Mucosa of stomach (tissue), 1 donor: ENCODE measurements around the gene TTC38.

Source experiments
- H3K27me3 ChIP-seq: one replicate; pipeline ENCODE4 v1.7.0; 2013; ENCODE audit warnings: mild to moderate bottlenecking, low read length; ENCODE audit not compliant: control insufficient read depth, insufficient read depth
- H3K36me3 ChIP-seq: one replicate; pipeline ENCODE4 v1.7.0; 2013; ENCODE audit warnings: low read length; ENCODE audit not compliant: control insufficient read depth, insufficient read depth
- H3K4me1 ChIP-seq: one replicate; pipeline ENCODE4 v1.7.0; 2013; ENCODE audit warnings: mild to moderate bottlenecking, low read length; ENCODE audit not compliant: control insufficient read depth, insufficient read depth
- H3K4me3 ChIP-seq: one replicate; pipeline ENCODE4 v1.7.0; 2013; ENCODE audit warnings: low read length
- H3K9ac ChIP-seq: one replicate; pipeline ENCODE4 v1.7.0; 2013; ENCODE audit warnings: mild to moderate bottlenecking, low read length, moderate library complexity
- H3K9me3 ChIP-seq: one replicate; pipeline ENCODE4 v1.7.0; 2013; ENCODE audit warnings: mild to moderate bottlenecking, low read length, moderate library complexity; ENCODE audit not compliant: control insufficient read depth
- donor health status: Pancreatic carcinoma.

The TTC38 gene

DNA sequence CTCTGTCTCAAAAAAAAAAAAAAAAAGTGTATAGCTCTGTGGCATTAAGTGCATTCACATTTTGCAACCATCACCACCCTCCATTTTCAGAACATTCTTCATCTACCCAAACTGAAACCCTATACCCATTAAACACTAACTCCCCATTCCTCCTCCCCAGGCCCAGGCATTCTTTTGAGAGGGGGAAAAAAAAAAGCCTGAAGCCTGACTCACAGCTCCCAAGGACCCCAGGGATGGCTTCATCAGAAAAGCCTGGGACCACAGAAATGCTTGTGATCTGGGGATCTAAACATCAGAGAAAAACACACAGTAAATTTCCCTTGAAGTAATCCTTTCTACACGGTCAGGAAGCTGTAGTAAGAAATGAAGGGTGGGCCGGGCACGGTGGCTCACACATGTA is 18.2 kb downstream of the TTC38 start:
- Histone ChIP-seq H3K4me3 (no peak overlapping the region), H3K4me1 (peaks cover 5% of the 10 kb centered on the region), H3K9ac (no peak overlapping the region), H3K36me3 (no peaks in the 10 kb centered on the region), H3K27me3 (no peaks in the 10 kb centered on the region), H3K9me3 (no peaks in the 10 kb centered on the region)

DNA sequence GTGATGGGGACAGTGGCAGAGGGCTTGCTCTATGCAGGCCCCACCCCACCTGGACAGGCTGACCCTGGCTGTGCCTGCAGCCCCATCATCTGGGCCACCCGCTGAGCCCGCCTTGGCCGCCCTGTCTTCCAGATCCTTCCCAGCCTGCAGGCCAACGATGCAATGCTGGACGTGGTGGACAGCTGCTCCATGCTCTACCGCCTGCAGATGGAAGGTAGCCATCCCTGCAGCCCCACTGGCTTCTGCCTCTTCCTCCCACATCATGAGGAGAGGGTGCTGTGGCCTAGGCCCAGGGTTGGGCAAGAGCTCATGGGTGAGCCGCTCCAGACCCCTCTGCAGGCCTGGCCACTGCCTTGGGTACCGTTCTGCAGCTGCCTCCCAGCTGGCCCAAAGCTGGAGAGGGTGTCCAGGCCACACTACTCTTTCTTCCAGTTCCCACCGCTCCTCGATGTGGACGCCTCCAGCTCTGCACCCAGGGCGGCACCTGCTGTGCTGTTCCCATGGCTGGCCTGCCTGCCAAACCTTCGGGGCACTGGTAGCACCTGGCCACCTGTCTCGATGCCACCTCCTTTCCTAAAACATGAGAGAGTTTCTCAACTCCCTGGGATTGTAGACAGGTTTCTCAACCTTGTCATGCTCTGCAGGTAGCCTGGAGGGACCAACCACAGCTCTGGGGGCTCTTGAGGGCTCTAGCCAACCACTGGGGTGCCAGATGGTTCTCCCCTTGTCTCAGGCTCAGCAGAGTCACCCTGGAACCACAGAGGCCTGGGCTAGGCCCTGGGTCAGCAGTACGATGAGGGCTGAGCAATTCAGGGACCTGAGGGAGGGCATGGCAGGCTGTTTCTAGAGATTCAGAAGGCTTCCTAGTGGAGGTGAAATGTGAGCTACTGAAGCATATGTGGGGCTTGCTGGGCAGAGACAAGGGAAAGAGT is 19.4 kb downstream of the TTC38 start:
- no peak overlapping the region for H3K9ac ChIP-seq
- H3K36me3 ChIP-seq = no peaks in the 10 kb centered on the region
- H3K4me3 ChIP-seq = no peak overlapping the region
- no peaks in the 10 kb centered on the region for H3K27me3 ChIP-seq
- H3K4me1 ChIP-seq = peaks cover 5% of the 10 kb centered on the region
- no peaks in the 10 kb centered on the region for H3K9me3 ChIP-seq

DNA sequence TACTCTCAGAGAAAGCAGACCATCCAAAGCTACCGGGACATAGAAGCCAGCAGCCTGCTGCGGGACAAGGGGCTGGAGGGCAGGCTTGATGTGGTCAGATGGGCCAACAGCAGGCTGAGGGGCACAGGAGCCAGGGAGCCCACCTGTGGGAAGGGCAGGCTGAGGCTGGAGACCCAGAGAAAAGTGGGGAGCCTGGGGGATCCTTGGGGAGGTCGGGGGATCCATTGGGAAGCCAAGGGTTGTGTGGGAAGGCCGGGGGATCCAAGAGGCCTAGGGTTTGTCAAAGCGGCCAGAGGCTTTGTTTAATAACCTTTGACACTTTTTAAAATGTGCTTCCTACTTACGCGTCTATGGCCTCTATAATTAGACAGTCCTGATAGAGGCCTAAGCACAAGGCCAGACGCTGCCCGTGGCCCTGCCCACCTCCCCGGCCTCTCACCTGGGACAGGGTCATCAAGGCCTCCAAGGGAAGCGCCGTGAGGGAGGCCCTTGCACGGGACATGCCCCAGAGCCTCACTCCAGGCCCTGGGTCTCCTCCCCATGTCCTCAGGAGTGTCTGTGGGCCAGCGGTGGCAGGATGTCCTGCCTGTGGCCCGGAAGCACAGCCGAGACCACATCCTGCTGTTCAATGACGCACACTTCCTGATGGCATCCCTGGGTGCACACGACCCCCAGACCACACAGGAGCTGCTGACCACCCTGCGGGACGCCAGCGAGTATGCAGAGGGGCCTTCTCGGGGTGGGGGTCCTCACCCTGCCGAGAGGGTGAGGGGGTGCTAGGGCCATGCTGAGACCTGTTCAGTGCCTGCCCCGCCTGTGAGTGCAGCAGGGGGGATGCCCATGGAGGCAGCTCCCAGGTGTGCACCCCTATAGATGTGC is 20.3 kb downstream of the TTC38 start:
- Histone ChIP-seq H3K27me3 (no peaks in the 10 kb centered on the region), H3K36me3 (no peaks in the 10 kb centered on the region), H3K4me3 (no peak overlapping the region), H3K9me3 (no peaks in the 10 kb centered on the region), H3K4me1 (peaks cover 5% of the 10 kb centered on the region), H3K9ac (no peak overlapping the region)

- Histone ChIP-seq H3K4me3 (no peak overlapping the region), H3K27me3 (no peaks in the 10 kb centered on the region), H3K36me3 (no peaks in the 10 kb centered on the region), H3K9ac (no peak overlapping the region), H3K9me3 (no peaks in the 10 kb centered on the region), H3K4me1 (peaks cover 5% of the 10 kb centered on the region)
Observed at GRCh38 chr22:46288846-46289243, 21.0 kb downstream of the TTC38 start.

- Histone ChIP-seq H3K27me3 (no peaks in the 10 kb centered on the region), H3K36me3 (no peaks in the 10 kb centered on the region), H3K9ac (no peak overlapping the region), H3K4me1 (peaks cover 5% of the 10 kb centered on the region), H3K4me3 (no peak overlapping the region), H3K9me3 (no peaks in the 10 kb centered on the region)
Observed at GRCh38 chr22:46289244-46289891, 21.6 kb downstream of the TTC38 start.

DNA sequence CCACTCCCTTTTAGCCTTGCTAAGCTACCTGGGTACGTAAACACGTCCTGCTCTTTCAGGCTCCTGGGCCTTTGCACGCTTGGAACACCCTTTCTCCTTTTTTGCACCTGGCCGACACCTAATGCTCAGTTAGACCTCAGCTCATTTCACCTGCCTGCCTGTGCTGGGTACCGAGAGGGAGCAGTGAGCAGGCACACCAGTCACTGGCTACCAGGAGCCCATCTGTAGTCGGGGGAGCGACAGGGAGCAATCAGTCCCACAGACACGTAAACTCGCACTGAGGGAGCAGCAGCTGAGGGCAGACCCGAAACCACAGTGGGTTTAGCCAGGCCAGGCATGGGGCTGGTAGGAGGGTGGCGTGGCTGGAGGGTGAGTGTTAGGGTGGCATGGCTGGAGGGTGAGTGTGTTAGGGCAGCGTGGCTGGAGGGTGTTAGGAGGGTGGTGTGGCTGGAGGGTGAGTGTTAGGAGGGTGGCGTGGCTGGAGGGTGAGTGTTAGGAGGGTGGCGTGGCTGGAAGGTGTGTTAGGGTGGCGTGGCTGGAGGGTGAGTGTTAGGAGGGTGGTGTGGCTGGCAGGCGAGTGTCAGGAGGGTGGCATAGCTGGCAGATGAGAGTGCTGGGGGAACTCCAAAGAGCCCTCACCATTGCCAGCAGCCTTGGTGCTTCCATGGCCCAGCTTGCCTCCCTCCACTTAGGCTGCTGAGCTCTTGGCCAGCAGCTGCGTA is 22.5 kb downstream of the TTC38 start:
- Histone ChIP-seq H3K36me3 (no peaks in the 10 kb centered on the region), H3K4me3 (no peak overlapping the region), H3K9ac (no peak overlapping the region), H3K27me3 (no peaks in the 10 kb centered on the region), H3K4me1 (peaks cover 5% of the 10 kb centered on the region), H3K9me3 (no peaks in the 10 kb centered on the region)

DNA sequence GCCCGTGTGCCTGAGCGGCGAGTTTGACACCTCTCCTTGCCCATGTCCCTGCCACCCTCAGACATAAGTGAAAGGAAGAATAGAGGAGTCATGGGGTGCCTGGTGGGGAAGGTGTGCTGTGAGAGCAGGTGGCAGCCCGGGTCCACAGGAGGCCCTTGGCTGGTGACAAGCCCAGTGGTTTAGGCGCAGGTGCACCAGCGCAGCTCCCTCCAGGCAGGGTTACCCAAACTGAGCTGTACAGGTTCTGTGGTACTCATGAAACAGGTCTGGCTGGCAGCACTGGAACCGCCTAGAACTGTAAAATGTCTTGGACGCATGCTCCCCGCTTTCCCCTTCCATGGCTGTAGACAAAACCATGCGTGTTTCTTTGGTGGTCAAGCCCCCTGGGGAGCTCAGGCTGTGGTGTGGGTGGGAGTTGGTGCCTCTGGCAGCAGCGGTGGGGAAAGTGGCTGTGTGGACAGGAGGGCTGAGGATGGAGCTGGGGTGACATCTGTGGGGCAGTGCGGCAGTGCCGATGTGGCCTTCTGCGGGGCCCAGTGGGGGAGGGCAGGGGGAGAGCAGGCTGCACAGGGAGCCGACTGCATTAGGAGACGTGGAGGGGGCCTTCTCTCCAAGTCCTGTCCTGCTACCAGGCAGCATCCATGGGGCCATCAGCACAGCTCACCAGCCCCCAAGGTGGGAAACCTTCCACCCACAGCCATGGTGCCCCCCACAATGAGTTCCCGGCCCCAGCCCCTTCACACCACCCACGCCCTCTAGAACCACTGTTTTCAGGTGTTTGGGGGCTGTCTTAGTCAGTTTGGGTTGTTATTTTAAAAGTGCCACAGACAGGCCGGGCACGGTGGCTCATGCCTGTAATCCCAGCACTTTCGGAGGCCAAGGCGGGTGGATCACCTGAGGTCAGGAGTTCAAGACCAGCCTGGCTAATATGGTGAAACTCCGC is 23.3 kb downstream of the TTC38 start:
- Histone ChIP-seq H3K4me3 (no peak overlapping the region), H3K36me3 (no peaks in the 10 kb centered on the region), H3K9ac (no peak overlapping the region), H3K9me3 (no peaks in the 10 kb centered on the region), H3K4me1 (peaks cover 12% of the 10 kb centered on the region), H3K27me3 (no peaks in the 10 kb centered on the region)

GRCh38 chr22:46292173-46292572 is 24.4 kb downstream of the TTC38 start:
- Histone ChIP-seq H3K27me3 (no peaks in the 10 kb centered on the region), H3K4me1 (peaks cover 17% of the 10 kb centered on the region), H3K36me3 (no peaks in the 10 kb centered on the region), H3K9me3 (no peaks in the 10 kb centered on the region), H3K4me3 (no peak overlapping the region), H3K9ac (no peak overlapping the region)

DNA sequence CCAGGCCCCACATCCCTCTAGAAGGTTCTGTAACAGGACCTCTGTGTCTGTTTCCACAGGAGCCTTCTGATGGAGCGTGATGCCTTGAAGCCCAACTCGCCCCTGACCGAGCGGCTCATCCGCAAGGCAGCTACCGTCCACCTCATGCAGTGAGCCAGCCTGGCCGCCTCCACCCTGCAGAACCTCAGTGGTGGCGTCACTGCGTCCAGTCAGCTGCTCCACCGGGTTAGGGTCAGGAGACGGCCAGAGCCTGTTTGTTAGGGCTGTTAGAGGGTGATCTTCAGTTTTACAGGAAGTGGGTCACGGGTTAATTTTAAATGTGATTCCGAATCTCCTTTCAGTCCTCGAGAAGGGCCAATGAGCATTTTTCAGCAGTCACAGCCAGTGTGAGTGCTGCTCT is 24.9 kb downstream of the TTC38 start:
- H3K36me3 ChIP-seq = no peaks in the 10 kb centered on the region
- no peaks in the 10 kb centered on the region for H3K9me3 ChIP-seq
- H3K4me3 ChIP-seq = no peak overlapping the region
- no peaks in the 10 kb centered on the region for H3K27me3 ChIP-seq
- peaks cover 20% of the 10 kb centered on the region for H3K4me1 ChIP-seq
- no peak overlapping the region for H3K9ac ChIP-seq

- Histone ChIP-seq H3K36me3 (no peaks in the 10 kb centered on the region), H3K4me3 (no peak overlapping the region), H3K9me3 (no peaks in the 10 kb centered on the region), H3K27me3 (no peaks in the 10 kb centered on the region), H3K4me1 (peaks cover 18% of the 10 kb centered on the region), H3K9ac (no peak overlapping the region)
Observed at GRCh38 chr22:46293577-46294260, 25.9 kb downstream of the TTC38 start.
